HS-27A (cell line): ENCODE measurements around the gene DUSP14.
"Not testable (repeated sequence)": the region's sequence is repeated elsewhere in the genome, so short reads cannot be mapped to it uniquely, and the experiment has no call there.

ENCODE experiments used
- DNase-seq: peaks from one replicate; pipeline ENCODE4 v3.0.0-alpha.2; 2012; ENCODE audit warnings: low read depth, missing footprints

DUSP14 gene

DNA sequence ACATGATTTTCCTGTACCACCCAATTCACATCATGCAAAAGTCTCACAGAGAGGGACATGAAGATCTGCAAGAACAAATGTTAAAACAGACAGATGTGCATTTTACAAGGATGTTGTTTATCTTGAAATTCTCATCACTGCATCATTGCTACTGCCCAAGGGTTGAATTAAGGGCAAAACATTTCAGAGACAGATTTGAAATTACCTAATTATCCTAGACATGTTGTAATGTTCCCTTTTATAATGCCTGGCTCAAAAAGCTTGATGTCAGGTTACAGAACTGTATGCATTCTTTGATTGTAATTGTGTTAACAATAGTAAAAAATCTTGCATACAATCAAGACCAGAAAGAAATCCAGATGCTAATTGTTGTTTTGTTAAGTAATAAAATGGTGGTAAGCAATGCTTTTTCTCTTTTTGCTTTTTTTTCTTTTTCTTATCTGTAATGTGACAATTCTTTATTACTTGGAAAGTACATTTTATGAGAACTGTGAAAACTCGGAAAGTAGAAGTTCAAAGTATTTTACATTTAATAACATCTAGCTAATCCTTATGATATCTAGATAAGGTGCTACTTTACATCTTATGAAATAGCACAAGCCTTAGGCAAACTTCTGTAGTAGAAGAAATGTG, 3.6 kb upstream of the DUSP14 start:
- DNase-seq, result no peak

DNA sequence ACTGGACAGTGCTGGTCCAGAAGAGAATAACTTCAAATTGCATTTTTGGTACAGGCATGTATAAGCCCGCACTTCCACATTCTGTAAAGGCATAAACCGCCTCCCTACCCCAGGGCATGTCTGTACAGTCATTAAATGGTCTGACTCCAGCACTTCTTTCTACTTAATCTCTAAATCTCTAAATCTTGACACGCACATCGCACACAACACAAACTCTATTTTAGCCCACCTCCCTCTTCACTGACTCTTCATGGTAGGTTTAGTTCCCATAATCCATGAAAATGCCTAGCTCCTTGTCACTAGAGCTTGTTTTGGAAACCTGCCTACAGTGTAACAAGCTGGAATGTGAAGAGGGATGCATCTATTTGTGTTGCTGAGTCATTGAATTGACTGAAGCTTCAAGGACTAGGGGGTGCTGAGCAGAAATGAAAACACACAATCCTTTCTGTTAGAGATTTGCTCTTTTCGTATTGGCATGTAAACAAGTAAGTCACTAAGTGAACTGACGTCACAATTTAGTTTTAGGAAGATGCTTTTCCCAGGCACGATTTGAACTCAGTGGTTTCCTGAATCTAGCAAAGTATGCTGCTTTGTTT, 1.6 kb upstream of the DUSP14 start:
- DNase-seq, result peak; percentile 67

DNA sequence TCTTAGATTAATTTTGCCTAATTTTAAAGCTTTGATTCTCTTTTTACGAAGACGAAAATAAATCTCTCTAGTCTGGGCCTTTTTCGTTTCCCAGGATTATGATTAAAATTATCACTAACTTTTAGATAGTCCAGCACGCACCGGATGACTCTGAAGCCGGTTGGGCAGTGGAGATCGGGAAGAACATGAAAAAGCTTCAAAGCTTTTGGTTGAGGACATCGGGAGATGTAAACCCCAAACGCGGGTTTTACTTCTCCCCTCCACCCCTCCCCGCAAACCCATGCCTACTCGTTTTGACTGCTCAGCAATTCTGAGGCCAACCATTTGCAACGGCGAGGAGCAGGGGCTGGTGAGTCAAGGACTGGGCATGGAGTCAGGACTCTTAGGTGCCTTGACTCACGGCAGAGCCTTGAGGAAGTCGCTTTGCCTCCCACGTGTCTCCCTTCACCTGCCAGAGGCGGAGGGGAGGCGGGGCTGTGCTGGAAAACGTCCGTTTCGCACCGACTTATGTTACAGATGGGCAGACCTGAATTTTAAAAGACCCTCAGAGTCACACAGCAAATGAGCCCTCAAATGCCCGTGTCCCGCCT, 989 bp upstream of the DUSP14 start:
- DNase-seq, result peak; percentile 64

DNA sequence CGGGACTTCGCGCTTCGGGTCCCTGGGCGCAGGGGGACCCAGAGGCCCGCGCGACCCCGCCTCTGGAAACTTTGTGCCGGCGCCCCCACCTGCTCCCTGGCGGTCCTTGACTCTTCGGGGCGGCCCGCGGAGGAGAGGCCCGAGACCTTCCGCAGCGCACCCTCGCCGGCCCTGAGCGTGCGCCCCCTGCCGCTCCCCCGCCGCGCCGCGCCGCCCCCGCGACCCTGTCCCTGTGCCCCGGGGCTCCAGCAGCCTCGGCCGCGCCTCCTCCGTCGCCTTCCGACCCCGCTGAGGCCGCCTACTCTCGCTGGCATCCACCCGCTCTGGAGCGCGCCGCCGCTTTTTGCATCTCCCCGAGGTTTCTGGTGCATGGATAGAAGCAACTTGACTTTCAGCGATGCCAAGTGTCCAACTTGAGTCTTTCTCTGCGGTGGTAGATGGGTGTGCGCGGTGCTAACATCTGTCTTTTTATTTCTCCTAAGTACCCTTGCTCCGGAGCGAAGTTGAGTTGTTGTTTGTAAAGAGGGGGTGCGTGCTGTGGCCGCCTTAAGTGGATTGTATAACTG, 414 bp downstream of the DUSP14 start:
- DNase-seq, result no peak

GRCh38 chr17:37490638-37491614, 1.2 kb downstream of the DUSP14 start:
- peak; percentile 60 for DNase-seq

- DNase-seq, result no peak
These were observed 2.5 kb downstream of the DUSP14 start for GRCh38 chr17:37492167-37492566.

- peak; percentile 79 for DNase-seq
These were observed 3.7 kb downstream of the DUSP14 start for GRCh38 chr17:37493249-37494027.

- no peak for DNase-seq
These were observed 4.7 kb downstream of the DUSP14 start for GRCh38 chr17:37494401-37494831.

GRCh38 chr17:37494971-37495370, 5.3 kb downstream of the DUSP14 start:
- DNase-seq, result no peak

DNA sequence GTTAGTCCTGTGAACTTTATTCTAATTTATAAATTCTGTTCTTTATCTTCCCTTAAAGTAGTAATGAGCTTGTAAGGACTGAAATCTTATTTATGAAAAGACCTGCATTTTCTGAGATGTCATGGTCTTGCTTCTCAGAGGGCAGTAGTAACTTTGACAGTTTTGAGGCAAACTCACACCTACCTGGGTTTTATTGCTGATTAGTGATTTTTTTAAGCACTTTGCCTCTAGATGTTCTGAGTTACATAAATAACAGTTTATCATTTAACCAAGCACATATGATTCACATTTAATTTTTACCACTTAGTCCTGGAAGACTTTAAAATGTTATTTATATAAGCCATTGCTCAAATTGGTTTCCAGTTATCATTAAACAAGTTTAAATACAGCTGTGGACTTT, 10.7 kb downstream of the DUSP14 start:
- DNase-seq, result no peak

GRCh38 chr17:37502009-37502936, 12.6 kb downstream of the DUSP14 start:
- no peak for DNase-seq

- DNase-seq, result no peak
These were observed 13.5 kb downstream of the DUSP14 start for GRCh38 chr17:37503148-37503547.

GRCh38 chr17:37505333-37505732, 15.6 kb downstream of the DUSP14 start:
- DNase-seq, result no peak

- no peak for DNase-seq
These were observed 17.0 kb downstream of the DUSP14 start for GRCh38 chr17:37506678-37507077.

- no peak for DNase-seq
These were observed 17.4 kb downstream of the DUSP14 start for GRCh38 chr17:37507111-37507510.

DNA sequence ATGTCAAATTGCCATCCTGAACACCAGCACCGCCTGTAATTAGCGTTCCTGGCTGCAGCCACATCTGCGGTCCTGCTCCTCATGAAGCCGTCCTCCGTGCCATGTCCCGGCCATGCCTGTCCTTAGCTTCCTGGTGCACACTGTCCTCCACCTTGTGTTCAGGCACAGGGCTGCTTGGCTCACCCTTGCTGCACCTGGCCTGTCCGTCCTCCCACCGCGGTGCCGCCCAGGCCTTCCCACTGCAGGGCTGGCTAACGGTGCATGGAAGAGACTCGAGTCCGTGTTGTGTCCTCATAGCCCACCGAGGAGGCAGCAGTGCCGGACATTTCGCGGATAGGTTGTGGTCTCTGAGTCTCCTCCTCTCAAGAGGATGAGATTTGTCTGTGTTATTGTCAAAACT, 20.4 kb downstream of the DUSP14 start:
- DNase-seq, result no peak

GRCh38 chr17:37511642-37512041, 22.0 kb downstream of the DUSP14 start:
- DNase-seq, result not testable (repeated sequence)

- no peak for DNase-seq
These were observed 22.9 kb downstream of the DUSP14 start for GRCh38 chr17:37512442-37513068.

DNA sequence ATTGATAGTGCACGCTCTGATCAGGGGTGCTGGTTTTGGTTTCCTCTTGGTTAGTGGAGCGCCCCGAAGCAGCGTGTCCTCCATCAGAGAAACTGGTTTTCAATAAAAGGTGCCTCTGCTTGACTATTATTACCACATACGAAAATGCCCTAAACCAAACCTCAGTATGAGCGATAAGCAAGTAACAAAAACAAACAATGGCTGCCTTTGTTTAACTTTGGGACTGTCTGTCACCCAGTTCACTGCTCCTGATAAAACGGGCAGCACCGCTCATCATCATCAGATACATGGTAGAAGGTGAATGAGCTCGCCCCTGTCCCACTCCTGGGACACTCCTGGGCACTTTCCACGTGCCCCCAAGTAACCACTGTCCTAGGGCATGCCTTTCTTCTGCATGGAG, 24.0 kb downstream of the DUSP14 start:
- no peak for DNase-seq

DNA sequence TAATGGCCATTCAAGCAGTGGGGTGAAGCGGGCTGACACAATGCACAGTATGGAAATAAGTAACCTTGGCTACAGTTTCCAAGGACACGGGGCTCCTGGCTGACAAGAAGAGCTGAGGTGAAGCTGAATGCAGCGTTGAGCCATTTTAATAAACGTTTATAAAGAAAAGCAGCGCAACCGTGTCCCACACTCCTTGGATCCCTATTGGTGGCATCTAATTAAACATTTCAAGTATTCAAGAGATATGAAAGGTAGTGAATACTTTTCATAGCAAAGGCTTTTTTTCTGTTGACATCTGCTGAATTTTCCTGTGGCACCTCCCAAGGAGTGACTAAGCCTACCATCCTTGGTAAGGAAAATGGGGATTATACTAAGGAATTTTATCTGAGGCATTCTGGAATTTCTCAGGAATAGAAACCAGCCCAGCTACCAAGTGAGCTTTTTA, 26.5 kb downstream of the DUSP14 start:
- peak; percentile 64 for DNase-seq
